Measurements from ENCODE around the gene DGKZ. TPM values are rescaled to one million over a fixed set of nuclear protein-coding genes. Genes with fewer than 3 reads are reported as not detected.

Gene DGKZ
- total RNA-seq, 1 experiment from 2014 or later: 68.9 TPM

GRCh38 chr11:46300270-46300669 lies 47.0 kb upstream of the DGKZ start:
- no peak overlapping the region for H2BK120ac ChIP-seq (ENCODE audit: low read depth, low read length, poor library complexity, severe bottlenecking)
- H3K56ac ChIP-seq (ENCODE audit: insufficient read length, low read depth, low read length): no peak overlapping the region
- Mint-ChIP-seq H3K36me3 (ENCODE audit: insufficient read depth in 1 of 3, low read depth in 3 of 3) (peaks cover 0 to 4% (median 0%) of the 10 kb centered on the region in 3 experiments; a peak in 1 of 7 replicates), H3K27me3 (ENCODE audit: low read depth) (no peaks in the 10 kb centered on the region), H3K9me3 (no peaks in the 10 kb centered on the region), H3K27ac (no peak overlapping the region; a peak in 1 of 7 replicates), H3K4me1 (peaks cover 13 to 15% of the 10 kb centered on the region in 2 experiments), H3K4me3 (no peak overlapping the region)
- H3K27ac ChIP-seq (ENCODE audit: insufficient read length, low read depth, low read length): no peak overlapping the region
- no peaks in the 10 kb centered on the region for H4K20me1 ChIP-seq (ENCODE audit: control insufficient read depth, insufficient read depth, insufficient read length)
- no peak overlapping the region for H2BK20ac ChIP-seq (ENCODE audit: low read depth, low read length, poor library complexity, severe bottlenecking)
- H2BK5ac ChIP-seq (ENCODE audit: insufficient read length, low read length): no peak overlapping the region
- no peak for DNase-seq
- H4K91ac ChIP-seq (ENCODE audit: insufficient read length, low read depth, low read length): no peak overlapping the region
- H3K23me2 ChIP-seq (ENCODE audit: insufficient read length, low read depth, low read length, poor library complexity, severe bottlenecking): peaks cover 10% of the 10 kb centered on the region
- H3K4me2 ChIP-seq (ENCODE audit: insufficient read depth, insufficient read length, low read length): no peak overlapping the region
- no peak overlapping the region for H2AK5ac ChIP-seq (ENCODE audit: insufficient read length, low read length)
- 0 out of 2 replicates have a peak, but pooled peaks cover 4% of the 10 kb centered on the region for H3K4me1 ChIP-seq (ENCODE audit: insufficient read depth, low read length)
- H3T11ph ChIP-seq (ENCODE audit: low read length): no peak overlapping the region
- H2BK12ac ChIP-seq (ENCODE audit: insufficient read length, low read depth, low read length): no peak overlapping the region
- no peak overlapping the region for H3K4ac ChIP-seq (ENCODE audit: low read depth, low read length)
- no peak for TF ChIP-seq CTCF (conservative IDR thresholded peaks at IDR 0.05)
- no peak overlapping the region for H3K18ac ChIP-seq (ENCODE audit: insufficient read length, low read depth, low read length)
- no peaks in the 10 kb centered on the region for H3K79me1 ChIP-seq (ENCODE audit: insufficient read depth, low read depth, low read length, poor library complexity, severe bottlenecking)
- no peaks in the 10 kb centered on the region for H3K79me2 ChIP-seq (ENCODE audit: insufficient read depth, low read length)
- WGBS (ENCODE audit: extremely low coverage, insufficient read length, low lambda C conversion rate): no CpG with 5 or more reads among the region's 7 CpGs
- no peaks in the 10 kb centered on the region for H3K9me3 ChIP-seq (ENCODE audit: control insufficient read depth, low read depth, low read length)
- H3K23ac ChIP-seq (ENCODE audit: insufficient read length, low read depth, low read length): no peak overlapping the region
- no peak overlapping the region for H2AFZ ChIP-seq (ENCODE audit: low read length)
- H2BK15ac ChIP-seq (ENCODE audit: low read depth, low read length): no peak overlapping the region
- no peak overlapping the region for H3K9ac ChIP-seq (ENCODE audit: extremely low read depth, insufficient read length, low read length)
- H4K8ac ChIP-seq (replicated peaks; ENCODE audit: insufficient read length, low read depth, low read length): no peak overlapping the region
- no peaks in the 10 kb centered on the region for H3K27me3 ChIP-seq (ENCODE audit: insufficient read depth, low read length)
- H3K14ac ChIP-seq (ENCODE audit: insufficient read depth, low read length): no peak overlapping the region
- no peak overlapping the region for H4K5ac ChIP-seq (ENCODE audit: insufficient read length, low read depth, low read length)
